ENCODE results near the gene SYNPO2. TPM values are rescaled to one million over a fixed set of nuclear protein-coding genes. Genes with fewer than 3 reads are reported as not detected.

The SYNPO2 gene
- polyA plus RNA-seq (2012; ENCODE audit: insufficient read length, low read depth) = not detected

DNA sequence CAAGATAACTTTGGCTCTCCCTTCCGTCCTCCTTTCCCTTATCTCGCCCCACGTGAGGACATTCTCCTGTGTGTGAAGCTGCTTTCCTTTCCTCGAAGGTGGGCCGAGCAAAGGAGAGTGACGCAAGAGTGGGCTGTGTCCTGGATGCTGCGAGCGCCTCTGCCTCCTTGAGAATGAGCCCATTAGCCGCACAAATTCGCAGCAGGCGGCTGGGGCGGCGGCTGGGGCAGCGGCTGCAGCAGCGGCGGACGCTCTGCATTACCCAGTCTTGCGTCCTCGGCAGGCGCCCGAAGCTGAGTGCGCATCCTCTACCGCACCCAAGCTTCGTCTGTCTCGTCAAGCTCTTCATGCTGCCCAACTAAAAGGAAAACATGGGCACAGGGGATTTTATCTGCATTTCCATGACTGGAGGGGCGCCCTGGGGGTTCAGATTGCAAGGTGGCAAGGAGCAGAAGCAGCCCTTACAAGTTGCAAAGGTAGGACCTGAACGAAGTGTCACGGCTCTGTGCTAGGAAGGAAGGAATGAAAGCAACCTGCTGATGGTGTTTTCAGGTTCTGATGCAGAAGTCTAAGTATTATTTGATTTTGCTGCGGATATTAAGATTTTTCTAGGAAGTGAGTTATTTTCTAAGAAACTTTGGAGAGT is at the start of gene SYNPO2:
Gene SYNPO2, plus strand, starts transcription at position 189 of the 646 bp plus-strand sequence. Its CDS starts 183 bp downstream, at position 372.
- TF ChIP-seq TAF1 (IDR thresholded peaks at IDR 0.05; ENCODE audit: borderline replicate concordance, insufficient read depth, low read length) (no peak), SIN3A (IDR thresholded peaks at IDR 0.05; ENCODE audit: borderline replicate concordance, insufficient read depth, low read length) (no peak), POLR2AphosphoS5 (IDR thresholded peaks at IDR 0.05; ENCODE audit: low read depth, low read length) (no peak), FOXP2 (optimal IDR thresholded peaks at IDR 0.05; ENCODE audit: borderline replicate concordance, extremely low read depth, extremely low read length, insufficient read depth) (no peak)
- TF ChIP-seq, protein P1, sequence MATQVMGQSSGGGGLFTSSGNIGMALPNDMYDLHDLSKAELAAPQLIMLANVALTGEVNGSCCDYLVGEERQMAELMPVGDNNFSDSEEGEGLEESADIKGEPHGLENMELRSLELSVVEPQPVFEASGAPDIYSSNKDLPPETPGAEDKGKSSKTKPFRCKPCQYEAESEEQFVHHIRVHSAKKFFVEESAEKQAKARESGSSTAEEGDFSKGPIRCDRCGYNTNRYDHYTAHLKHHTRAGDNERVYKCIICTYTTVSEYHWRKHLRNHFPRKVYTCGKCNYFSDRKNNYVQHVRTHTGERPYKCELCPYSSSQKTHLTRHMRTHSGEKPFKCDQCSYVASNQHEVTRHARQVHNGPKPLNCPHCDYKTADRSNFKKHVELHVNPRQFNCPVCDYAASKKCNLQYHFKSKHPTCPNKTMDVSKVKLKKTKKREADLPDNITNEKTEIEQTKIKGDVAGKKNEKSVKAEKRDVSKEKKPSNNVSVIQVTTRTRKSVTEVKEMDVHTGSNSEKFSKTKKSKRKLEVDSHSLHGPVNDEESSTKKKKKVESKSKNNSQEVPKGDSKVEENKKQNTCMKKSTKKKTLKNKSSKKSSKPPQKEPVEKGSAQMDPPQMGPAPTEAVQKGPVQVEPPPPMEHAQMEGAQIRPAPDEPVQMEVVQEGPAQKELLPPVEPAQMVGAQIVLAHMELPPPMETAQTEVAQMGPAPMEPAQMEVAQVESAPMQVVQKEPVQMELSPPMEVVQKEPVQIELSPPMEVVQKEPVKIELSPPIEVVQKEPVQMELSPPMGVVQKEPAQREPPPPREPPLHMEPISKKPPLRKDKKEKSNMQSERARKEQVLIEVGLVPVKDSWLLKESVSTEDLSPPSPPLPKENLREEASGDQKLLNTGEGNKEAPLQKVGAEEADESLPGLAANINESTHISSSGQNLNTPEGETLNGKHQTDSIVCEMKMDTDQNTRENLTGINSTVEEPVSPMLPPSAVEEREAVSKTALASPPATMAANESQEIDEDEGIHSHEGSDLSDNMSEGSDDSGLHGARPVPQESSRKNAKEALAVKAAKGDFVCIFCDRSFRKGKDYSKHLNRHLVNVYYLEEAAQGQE (IDR thresholded peaks at IDR 0.05; ENCODE audit: insufficient read depth in 1 of 2, low read depth in 2 of 2, low read length in 2 of 2) = no peak

DNA sequence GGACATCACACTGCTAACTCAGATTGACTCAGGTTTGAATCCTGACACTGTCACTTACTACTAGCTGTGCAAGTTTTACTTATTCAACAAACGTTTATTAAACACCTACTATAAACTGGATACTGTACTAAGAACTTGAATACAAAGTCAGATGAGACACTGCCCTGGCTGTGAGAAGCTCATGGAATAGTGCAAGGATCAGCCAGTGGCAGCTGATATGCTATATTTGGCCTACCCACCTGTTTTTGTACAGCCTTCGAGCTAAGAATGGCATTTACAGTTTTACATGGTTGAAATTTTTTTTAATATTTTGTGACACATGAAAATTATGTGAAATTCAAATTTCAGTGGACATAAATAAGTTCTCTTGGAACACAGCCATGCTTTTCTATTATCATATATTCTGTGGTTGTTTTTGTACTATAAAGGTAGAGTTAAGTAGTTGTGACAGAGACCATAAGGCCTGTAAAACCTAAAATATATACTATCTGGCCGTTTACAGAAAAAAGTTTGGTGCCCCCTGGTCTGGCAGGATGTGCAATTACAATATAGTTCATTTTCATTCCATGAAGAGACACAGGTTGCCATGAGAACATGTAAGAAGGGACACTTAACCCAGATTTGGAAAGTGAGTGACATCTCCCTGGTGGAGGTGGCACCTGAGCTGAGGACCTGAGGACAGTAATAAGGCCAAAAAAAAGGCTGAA is 49.3 kb upstream of the SYNPO2 start:
- TF ChIP-seq SIN3A (IDR thresholded peaks at IDR 0.05; ENCODE audit: borderline replicate concordance, insufficient read depth, low read length) (no peak), POLR2AphosphoS5 (IDR thresholded peaks at IDR 0.05; ENCODE audit: low read depth, low read length) (no peak), TAF1 (IDR thresholded peaks at IDR 0.05; ENCODE audit: borderline replicate concordance, insufficient read depth, low read length) (no peak)
- TF ChIP-seq, protein P1 (IDR thresholded peaks at IDR 0.05; ENCODE audit: insufficient read depth in 1 of 2, low read depth in 2 of 2, low read length in 2 of 2) = no peak

- TF ChIP-seq, protein P1 (IDR thresholded peaks at IDR 0.05; ENCODE audit: insufficient read depth in 1 of 2, low read depth in 2 of 2, low read length in 2 of 2) = no peak
- TF ChIP-seq POLR2AphosphoS5 (IDR thresholded peaks at IDR 0.05; ENCODE audit: low read depth, low read length) (no peak), TAF1 (IDR thresholded peaks at IDR 0.05; ENCODE audit: borderline replicate concordance, insufficient read depth, low read length) (no peak), FOXP2 (optimal IDR thresholded peaks at IDR 0.05; ENCODE audit: borderline replicate concordance, extremely low read depth, extremely low read length, insufficient read depth) (no peak), SIN3A (IDR thresholded peaks at IDR 0.05; ENCODE audit: borderline replicate concordance, insufficient read depth, low read length) (no peak)
Observed at GRCh38 chr4:118842055-118842454, 46.6 kb upstream of the SYNPO2 start.

- TF ChIP-seq FOXP2 (optimal IDR thresholded peaks at IDR 0.05; ENCODE audit: borderline replicate concordance, extremely low read depth, extremely low read length, insufficient read depth) (no peak), TAF1 (IDR thresholded peaks at IDR 0.05; ENCODE audit: borderline replicate concordance, insufficient read depth, low read length) (no peak), SIN3A (IDR thresholded peaks at IDR 0.05; ENCODE audit: borderline replicate concordance, insufficient read depth, low read length) (no peak), POLR2AphosphoS5 (IDR thresholded peaks at IDR 0.05; ENCODE audit: low read depth, low read length) (no peak)
- TF ChIP-seq, protein P1 (IDR thresholded peaks at IDR 0.05; ENCODE audit: insufficient read depth in 1 of 2, low read depth in 2 of 2, low read length in 2 of 2) = no peak
Observed at GRCh38 chr4:118843237-118843636, 45.4 kb upstream of the SYNPO2 start.
